Adrenal gland (tissue), 5 donors: Measurements from ENCODE around the gene MAML3.

Experiments
- POLR2A ChIP-seq, 2 donors: fragments of 450-650 bp; IDR thresholded peaks; one replicate each; pipeline ENCODE4 v1.6.1; 2017; ENCODE audit warnings: antibody characterized with exemption in 2 of 2, mild to moderate bottlenecking in 2 of 2, moderate library complexity in 1 of 2
- TF ChIP-seq, protein P1 (sequence below), 6 experiments: fragments of 450-650 bp in 4 of 6; fragments of 200-600 bp in 2 of 6; sonication (generic) in 1 of 6; IDR thresholded peaks; 1 replicate in 5 of 6; 2 replicates in 1 of 6; pipeline versions ENCODE4 v1.5.1 to v1.8.0; 2016 to 2021; ENCODE audit warnings: antibody characterized with exemption in 6 of 6, mild to moderate bottlenecking in 2 of 6, moderate library complexity in 1 of 6
- donor health status: DM: no; HTN: no; CAD: no.

- TF ChIP-seq, protein P1, sequence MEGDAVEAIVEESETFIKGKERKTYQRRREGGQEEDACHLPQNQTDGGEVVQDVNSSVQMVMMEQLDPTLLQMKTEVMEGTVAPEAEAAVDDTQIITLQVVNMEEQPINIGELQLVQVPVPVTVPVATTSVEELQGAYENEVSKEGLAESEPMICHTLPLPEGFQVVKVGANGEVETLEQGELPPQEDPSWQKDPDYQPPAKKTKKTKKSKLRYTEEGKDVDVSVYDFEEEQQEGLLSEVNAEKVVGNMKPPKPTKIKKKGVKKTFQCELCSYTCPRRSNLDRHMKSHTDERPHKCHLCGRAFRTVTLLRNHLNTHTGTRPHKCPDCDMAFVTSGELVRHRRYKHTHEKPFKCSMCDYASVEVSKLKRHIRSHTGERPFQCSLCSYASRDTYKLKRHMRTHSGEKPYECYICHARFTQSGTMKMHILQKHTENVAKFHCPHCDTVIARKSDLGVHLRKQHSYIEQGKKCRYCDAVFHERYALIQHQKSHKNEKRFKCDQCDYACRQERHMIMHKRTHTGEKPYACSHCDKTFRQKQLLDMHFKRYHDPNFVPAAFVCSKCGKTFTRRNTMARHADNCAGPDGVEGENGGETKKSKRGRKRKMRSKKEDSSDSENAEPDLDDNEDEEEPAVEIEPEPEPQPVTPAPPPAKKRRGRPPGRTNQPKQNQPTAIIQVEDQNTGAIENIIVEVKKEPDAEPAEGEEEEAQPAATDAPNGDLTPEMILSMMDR (IDR thresholded peaks at IDR 0.05): no peak
- no peak for TF ChIP-seq POLR2A (IDR thresholded peaks at IDR 0.05)
Measured at GRCh38 chr4:139745111-139745639, 408.8 kb downstream of the MAML3 start.
